SK-N-MC (cell line): Measurements from ENCODE around the gene CEP78.

ENCODE experiments used
- EZH2 ChIP-seq: fragments of 200-600 bp; sonication (generic); IDR thresholded peaks from one replicate; pipeline ENCODE4 v1.6.1; 2017; ENCODE audit warnings: antibody characterized with exemption
- FOXP2 ChIP-seq: optimal IDR thresholded peaks from 2 replicates; pipeline ENCODE3; 2011; ENCODE audit warnings: mild to moderate bottlenecking, moderate library complexity; ENCODE audit not compliant: insufficient read depth; ENCODE audit errors: extremely low read length, control extremely low read depth
- POLR2AphosphoS5 ChIP-seq: IDR thresholded peaks from 2 replicates; pipeline ENCODE4 v1.6.1; 2012; ENCODE audit warnings: mild to moderate bottlenecking, low read depth, low read length, borderline replicate concordance

DNA sequence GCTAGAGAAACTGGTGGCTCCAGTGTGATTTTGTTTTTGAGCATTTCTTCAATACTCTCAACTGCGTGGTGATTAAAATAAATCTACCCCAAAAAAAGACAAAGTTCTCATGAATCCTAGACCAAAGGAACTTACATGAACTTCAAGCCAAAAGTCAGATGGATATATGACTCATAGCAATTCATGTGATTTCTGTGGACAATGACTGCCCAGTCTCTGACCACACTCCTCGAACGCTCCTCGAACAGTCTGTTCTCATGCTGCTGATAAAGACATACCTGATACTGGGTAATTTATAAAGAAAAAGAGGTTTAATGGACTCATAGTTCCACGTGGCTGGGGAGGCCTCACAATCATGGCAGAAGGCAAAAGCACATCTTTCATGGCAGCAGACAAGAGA, 46.4 kb upstream of the CEP78 start:
- TF ChIP-seq POLR2AphosphoS5 (no peak), EZH2 (no peak), FOXP2 (no peak)
